Left renal cortex interstitium (tissue), 4 donors: Measurements from ENCODE around the gene TBC1D10B. TPM values are rescaled to one million over a fixed set of nuclear protein-coding genes. Genes with fewer than 3 reads are reported as not detected.
"Not testable (repeated sequence)": the region's sequence is repeated elsewhere in the genome, so short reads cannot be mapped to it uniquely, and the experiment has no call there.

Experiments
- DNase-seq, 4 donors: peaks; one replicate each; pipeline ENCODE4 v3.0.0-alpha.2; 2013; ENCODE audit warnings: low read depth in 4 of 4, low spot score in 2 of 4, missing footprints in 1 of 4
- polyA plus RNA-seq, 4 donors: library from polyadenylated mRNA; unstranded; fragments of 120-200 nt; gene quantifications; one replicate each; pipeline ENCODE4 v1.2.1, GENCODE V29; 2013; ENCODE audit not compliant: insufficient read length in 4 of 4

Gene TBC1D10B
- polyA plus RNA-seq, 4 donors: 28.5 to 46.7 (median 39.8) TPM

DNA sequence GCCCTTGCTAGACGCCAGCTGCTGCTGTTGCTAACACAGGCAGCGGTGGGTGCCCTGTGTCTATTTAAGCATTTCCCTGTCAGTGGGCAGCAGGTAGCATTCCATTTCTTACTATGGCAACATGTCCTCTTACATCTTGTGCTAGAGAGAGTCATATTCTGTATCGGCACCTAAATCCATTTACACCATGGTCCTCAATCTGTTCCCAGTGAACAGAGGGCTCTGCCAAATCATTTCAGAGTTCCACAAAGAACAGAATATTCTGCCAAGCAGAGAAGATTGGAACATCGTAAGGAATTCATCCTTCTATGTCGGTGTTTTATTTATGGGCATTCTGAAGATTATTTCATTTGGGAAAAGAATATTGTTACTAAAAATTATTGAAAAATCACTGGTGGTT is 31.6 kb downstream of the TBC1D10B start:
- not testable (repeated sequence) for DNase-seq

DNA sequence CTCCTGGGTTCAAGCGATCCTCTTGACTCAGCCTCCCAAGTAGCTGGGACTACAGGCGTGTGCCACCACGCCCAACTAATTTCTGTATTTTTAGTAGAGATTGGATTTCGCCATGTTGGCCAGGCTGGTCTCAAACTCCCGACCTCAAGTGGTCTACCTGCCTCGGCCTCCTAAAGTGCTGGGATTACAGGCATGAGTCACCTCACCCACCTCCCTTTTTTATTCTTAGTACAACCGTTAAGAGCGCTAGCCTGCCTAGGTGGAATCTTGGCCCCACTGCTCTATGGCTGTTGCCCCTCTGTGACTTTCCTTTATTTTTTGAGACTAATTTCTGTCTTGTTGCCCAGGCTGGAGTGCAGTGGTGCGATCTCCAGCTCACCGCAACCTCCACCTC is 32.3 kb downstream of the TBC1D10B start:
- DNase-seq: not testable (repeated sequence)

DNA sequence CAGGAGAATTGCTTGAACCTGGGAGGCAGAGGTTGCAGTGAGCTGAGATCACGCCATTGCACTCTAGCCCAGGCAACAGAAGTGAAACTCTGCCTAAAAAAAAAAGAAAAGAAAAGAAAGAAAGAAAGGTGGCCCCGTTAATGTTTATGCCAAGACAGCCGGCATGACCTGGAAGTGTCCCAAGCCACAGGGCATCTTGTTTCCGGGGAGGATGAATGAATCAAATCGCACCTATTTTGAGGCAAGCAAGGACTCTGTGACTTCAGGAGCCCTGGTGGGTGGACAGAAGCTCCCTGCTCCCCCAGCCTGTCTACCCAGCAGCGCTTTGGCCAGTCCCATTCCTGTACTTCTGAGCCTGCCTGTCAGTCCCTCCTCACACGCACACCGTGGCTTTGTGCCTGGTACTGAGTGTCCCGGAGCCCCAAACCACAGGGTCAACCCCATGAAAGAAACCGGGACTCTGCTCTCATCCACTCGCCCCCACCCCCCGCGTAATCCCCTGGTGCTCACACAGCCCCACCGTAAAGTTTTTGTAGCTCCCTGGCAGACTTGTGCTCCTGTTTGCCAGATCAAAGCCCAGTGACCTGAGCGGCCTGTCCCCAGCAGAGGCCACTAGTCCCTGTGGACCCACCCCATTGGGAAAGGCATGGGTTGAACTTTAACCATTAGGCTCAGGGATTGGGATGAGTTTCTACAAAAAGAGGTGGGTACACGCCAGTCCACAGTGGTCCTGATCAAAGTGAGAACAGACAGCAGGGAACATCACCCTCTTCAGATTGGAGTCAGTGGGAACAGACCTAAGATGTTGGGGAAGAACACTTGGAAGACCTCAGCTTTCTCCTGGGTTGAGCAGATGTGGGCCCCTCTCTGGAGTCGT is 34.5 kb downstream of the TBC1D10B start:
- DNase-seq: no peak

DNA sequence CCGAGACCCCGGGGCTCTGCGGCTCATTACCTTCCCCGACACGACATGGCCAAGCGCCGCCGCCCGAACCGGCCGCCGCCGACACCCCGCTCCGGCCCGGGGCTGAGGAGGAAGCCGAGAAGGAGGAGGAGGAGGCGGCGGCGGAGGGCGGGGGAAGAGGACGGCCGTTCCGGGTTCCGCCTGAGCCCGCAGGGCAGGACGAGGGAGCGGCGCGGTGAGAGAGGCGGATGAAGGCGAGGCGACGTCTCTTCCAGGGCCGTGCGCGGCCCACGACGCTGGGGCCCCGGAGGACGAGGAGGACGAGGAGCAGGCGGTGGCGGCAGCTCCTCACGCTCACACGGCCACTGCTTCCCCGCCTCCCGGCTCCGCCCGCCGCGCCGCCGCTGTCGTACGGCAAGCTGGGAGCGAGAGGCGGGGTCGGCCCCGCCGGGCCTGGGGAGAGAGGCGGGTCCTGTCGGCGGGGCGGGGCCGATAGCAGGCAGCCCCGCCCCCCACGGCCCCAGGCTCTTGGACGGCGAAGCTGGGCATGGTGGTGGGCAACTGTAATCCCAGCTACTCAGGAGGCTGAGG is 35.2 kb downstream of the TBC1D10B start:
- peak; percentile 31 to 60 (median 54) for DNase-seq

DNA sequence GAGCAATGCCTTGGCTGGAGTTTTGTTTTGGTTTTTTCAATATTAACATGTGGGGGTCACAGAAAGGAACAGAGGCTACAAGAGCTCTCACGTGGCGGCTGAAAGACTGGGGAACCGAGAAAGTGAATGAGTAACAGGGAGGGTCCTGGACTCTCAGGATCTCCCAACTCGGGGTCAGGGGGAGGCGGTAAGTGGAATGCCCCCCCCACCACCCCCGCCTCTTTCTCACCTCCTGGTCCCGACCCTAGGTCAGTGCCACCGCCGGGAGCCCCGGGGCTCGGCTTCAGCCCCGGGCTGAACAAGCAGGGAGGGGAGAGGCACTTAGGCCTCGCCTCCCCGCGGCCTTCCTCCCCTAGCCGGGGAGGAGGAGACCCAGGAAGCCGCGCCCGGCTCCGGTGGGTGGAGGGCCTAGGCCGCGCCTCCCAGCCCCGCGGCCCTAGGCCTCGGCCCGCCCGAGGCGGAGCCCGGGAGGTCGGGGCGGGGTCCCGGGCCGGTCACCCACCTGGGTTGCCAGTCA is 35.8 kb downstream of the TBC1D10B start:
- DNase-seq: peak in 3 of 4 donors; percentile 41 to 66 (median 45)

DNA sequence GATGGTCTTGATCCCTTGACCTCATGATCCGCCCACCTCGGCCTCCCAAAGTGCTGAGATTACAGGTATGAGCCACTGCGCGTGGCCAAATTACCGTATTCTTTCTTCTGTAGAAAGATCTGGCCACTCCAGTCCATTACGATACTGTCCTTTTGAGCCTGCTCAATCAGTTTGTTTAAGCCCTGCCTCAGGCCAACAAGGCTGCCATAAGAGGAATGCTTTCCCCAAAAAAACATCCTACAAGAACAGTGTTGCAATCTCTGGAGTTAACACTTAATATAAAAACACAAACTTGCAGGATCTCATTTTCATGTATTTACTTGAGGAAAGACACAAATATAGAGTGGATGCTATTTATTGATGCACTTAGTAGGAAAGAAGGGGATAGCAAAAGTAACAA is 46.1 kb downstream of the TBC1D10B start:
- not testable (repeated sequence) for DNase-seq

DNA sequence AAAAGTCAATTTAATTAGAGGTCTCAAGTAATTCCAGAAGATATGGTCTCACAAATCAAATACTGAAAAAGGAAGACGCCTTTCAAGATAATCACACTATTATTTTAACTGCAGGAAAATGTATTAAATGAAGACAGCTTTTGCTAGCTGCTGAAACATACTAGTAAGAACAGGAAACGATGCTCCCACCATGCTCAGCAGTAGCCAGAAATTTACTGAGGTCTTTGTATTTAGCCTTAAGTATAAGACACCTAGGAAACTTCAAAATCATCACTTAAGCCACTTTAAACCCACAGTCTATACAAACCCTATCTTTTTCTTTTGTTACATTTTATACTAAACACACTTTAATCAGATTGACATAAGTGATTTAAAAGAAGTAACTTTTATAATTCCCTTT is 51.6 kb downstream of the TBC1D10B start:
- DNase-seq: not testable (repeated sequence)

DNA sequence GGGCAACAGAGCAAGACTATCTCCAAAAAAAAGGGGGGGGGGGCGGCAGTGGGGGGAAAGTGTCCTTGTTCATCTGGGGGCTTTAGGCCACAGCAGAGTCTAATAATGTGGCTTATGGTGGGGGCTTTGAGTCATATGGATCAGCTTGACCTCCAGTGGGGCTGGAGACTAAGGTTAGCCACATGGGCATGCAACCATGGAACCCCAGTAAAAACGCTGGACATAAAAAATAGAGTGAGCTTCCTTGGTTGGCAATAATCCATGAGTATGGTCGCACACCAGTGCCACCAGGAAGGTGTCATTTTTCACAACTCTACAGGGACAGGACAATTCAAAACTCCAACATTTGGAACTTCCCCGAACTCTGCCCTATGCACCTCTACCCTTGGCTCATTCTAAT is 59.4 kb downstream of the TBC1D10B start:
- DNase-seq: not testable (repeated sequence)

DNA sequence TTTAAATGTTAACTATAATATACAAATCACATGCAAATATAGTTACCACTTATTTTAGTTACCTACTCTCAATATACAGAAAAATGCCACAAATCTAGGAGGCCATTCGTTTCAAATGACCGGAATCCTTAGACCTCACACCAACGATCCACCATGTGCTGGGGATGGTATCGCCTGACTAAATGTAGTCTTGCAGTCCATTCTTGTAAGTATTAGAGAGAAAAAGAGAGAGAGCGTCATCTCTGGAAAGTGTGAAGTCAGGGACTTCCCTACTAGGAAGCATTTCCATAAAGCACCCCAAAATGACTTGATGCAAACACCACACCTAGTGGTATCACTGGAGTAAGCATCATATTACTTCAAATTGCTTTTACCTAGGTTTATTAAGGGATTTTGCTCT is 61.0 kb downstream of the TBC1D10B start:
- DNase-seq: not testable (repeated sequence)

Other genes starting within 250 kb of the TBC1D10B start
- gene MAPK3, start 247.3 kb downstream of the TBC1D10B start, polyA plus RNA-seq: 100 to 1,000 TPM in 1 of 4 donors, 10 to 100 TPM in 3; 80.6 to 100 (median 87.3) TPM
- gene CORO1A, start 186.9 kb downstream of the TBC1D10B start, polyA plus RNA-seq: 10 to 100 TPM in 2 of 4 donors, 1 to 10 TPM in 2; 7.6 to 15.3 (median 11.2) TPM
- gene BOLA2B, start 176.8 kb downstream of the TBC1D10B start, polyA plus RNA-seq: 10 to 100 TPM; 25.8 to 48.3 (median 30.7) TPM
- gene SLX1A, start 176.6 kb downstream of the TBC1D10B start, polyA plus RNA-seq: 10 to 100 TPM; 16.4 to 38.3 (median 30.9) TPM
- 10 to 100 TPM in 3 of 4 donors, 1 to 10 TPM in 1; 2.9 to 16.8 (median 14.2) TPM for gene SULT1A3, start 171.2 kb downstream of the TBC1D10B start, polyA plus RNA-seq
- gene NPIPB13, start 122.0 kb downstream of the TBC1D10B start, polyA plus RNA-seq: 10 to 100 TPM in 2 of 4 donors, 1 to 10 TPM in 2; 2.1 to 29.1 (median 10.9) TPM
- gene CD2BP2, start 15.2 kb downstream of the TBC1D10B start, polyA plus RNA-seq: 10 to 100 TPM; 55.4 to 65.2 (median 61.0) TPM
- gene MYL11, start 4.3 kb upstream of the TBC1D10B start, polyA plus RNA-seq: 1 to 10 TPM in 1 of 4 donors, under 1 TPM in 3; 0.51 to 1.6 (median 0.62) TPM
- 1 to 10 TPM; 1.5 to 3.6 (median 2.8) TPM for gene SEPTIN1, start 12.1 kb upstream of the TBC1D10B start, polyA plus RNA-seq
- gene ZNF48, start 24.9 kb upstream of the TBC1D10B start, polyA plus RNA-seq: 10 to 100 TPM; 11.7 to 17.5 (median 13.7) TPM
- gene ZNF771, start 37.1 kb upstream of the TBC1D10B start, polyA plus RNA-seq: 10 to 100 TPM in 1 of 4 donors, 1 to 10 TPM in 3; 5.5 to 12.5 (median 6.9) TPM
- gene DCTPP1, start 59.5 kb upstream of the TBC1D10B start, polyA plus RNA-seq: 10 to 100 TPM; 44.1 to 64.1 (median 48.8) TPM
- gene SEPHS2, start 75.4 kb upstream of the TBC1D10B start, polyA plus RNA-seq: 100 to 1,000 TPM in 1 of 4 donors, 10 to 100 TPM in 3; 84.0 to 104 (median 94.8) TPM
- 1 to 10 TPM; 1.0 to 3.5 (median 1.7) TPM for gene ITGAL, start 102.2 kb upstream of the TBC1D10B start, polyA plus RNA-seq
- 10 to 100 TPM; 47.3 to 73.7 (median 63.8) TPM for gene ZNF768, start 156.1 kb upstream of the TBC1D10B start, polyA plus RNA-seq
- gene ZNF747, start 164.4 kb upstream of the TBC1D10B start, polyA plus RNA-seq: 10 to 100 TPM in 3 of 4 donors, 1 to 10 TPM in 1; 9.1 to 12.3 (median 11.3) TPM
- gene ZNF764, start 187.9 kb upstream of the TBC1D10B start, polyA plus RNA-seq: 10 to 100 TPM in 3 of 4 donors, 1 to 10 TPM in 1; 9.4 to 18.6 (median 15.0) TPM
- gene ZNF688, start 201.2 kb upstream of the TBC1D10B start, polyA plus RNA-seq: 10 to 100 TPM; 11.3 to 18.5 (median 15.8) TPM
- 10 to 100 TPM; 17.5 to 36.5 (median 27.8) TPM for gene ZNF785, start 215.2 kb upstream of the TBC1D10B start, polyA plus RNA-seq
- gene ZNF689, start 239.9 kb upstream of the TBC1D10B start, polyA plus RNA-seq: 10 to 100 TPM; 12.8 to 16.0 (median 14.4) TPM